Subcutaneous abdominal adipose tissue (tissue), 5 donors: ENCODE results near the gene MSH2.

Source experiments
- H3K27ac ChIP-seq: one replicate; pipeline ENCODE4 v1.7.0; 2013; ENCODE audit warnings: low read depth, mild to moderate bottlenecking, inconsistent platforms, low read length, moderate library complexity
- H3K27me3 ChIP-seq, 5 donors: one replicate each; pipeline ENCODE4 v1.7.0; 2013; ENCODE audit warnings: low read length in 5 of 5, inconsistent platforms in 1 of 5; ENCODE audit not compliant: control insufficient read depth in 5 of 5, insufficient read depth in 4 of 5
- H3K36me3 ChIP-seq, 5 donors: one replicate each; pipeline ENCODE4 v1.7.0; 2013; ENCODE audit warnings: low read length in 5 of 5; ENCODE audit not compliant: control insufficient read depth in 5 of 5, insufficient read depth in 5 of 5
- H3K4me1 ChIP-seq, 5 donors: one replicate each; pipeline ENCODE4 v1.7.0; 2013; ENCODE audit warnings: low read length in 5 of 5, mild to moderate bottlenecking in 3 of 5, moderate library complexity in 1 of 5; ENCODE audit not compliant: control insufficient read depth in 5 of 5, insufficient read depth in 5 of 5
- H3K4me3 ChIP-seq, 5 donors: one replicate each; pipeline ENCODE4 v1.7.0; 2013; ENCODE audit warnings: low read length in 5 of 5, low read depth in 1 of 5
- H3K9ac ChIP-seq, 5 donors: one replicate each; pipeline ENCODE4 v1.7.0; 2013; ENCODE audit warnings: low read length in 5 of 5, mild to moderate bottlenecking in 4 of 5, moderate library complexity in 3 of 5
- H3K9me3 ChIP-seq, 5 donors: one replicate each; pipeline ENCODE4 v1.7.0; 2013; ENCODE audit warnings: low read length in 5 of 5; ENCODE audit not compliant: control insufficient read depth in 5 of 5
- donor health status: healthy.
- donor health status: healthy.
- donor health status: healthy.
- donor health status: healthy.
- donor health status: healthy.

The MSH2 gene

DNA sequence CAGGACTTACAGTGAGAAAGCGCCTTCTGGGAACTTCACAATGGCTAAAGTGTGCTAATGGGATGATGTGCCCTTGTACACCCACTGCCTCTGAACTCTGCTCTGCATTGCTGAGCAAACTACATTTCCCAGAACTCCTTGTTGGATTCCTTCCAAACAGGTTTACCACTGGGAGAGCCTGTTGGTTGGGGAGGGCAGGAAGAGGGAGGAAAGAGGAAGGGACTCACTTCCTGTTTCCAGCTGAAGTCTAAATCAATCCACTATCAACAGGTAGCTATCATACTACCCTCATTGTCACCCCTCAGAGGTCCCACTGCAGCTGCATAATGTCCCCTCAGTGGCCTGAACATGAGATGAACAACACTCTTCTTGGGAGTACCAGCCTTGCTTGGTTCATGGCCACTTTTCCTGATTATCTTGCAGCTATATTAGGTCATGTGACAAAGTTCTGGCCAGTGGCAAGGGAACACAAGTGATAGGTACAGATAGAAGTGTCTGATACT, 109.7 kb downstream of the MSH2 start:
- Histone ChIP-seq H3K27me3 (no peaks in the 10 kb centered on the region), H3K9ac (no peak overlapping the region), H3K4me1 (peaks cover 0 to 2% (median 0%) of the 10 kb centered on the region in 5 donors), H3K36me3 (no peaks in the 10 kb centered on the region), H3K4me3 (no peak overlapping the region), H3K9me3 (peaks cover 0 to 7% (median 2%) of the 10 kb centered on the region in 5 donors), H3K27ac (no peak overlapping the region)

DNA sequence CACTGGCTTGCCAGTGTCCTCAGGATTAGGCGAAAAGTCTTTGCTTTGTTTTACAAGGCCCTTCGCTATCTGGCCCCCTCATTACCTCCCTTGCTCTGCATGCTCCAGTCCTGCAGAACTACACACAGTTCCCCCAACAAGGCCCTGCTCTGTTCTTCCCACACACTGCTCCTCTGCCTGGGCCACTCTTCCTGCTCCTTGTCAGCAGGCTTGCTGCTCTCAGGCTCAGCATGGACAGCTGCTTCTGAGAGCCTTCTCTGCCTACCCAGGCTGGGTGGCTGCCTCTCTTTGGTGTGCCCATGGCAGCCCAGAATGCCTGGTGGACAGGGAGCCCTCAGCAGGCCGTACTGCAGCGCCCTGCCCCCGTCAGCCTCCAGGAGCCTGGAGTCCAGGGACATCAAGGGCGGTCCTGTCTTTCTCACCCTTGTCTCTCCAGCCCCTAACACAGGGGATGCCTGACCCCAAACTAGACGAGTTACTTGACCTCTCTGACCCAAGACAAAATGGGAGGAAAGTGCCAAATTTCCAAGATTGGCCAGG, 111.1 kb downstream of the MSH2 start:
- Histone ChIP-seq H3K4me1 (peaks cover 0 to 2% (median 0%) of the 10 kb centered on the region in 5 donors), H3K27ac (no peak overlapping the region), H3K27me3 (peaks cover 0 to 7% (median 0%) of the 10 kb centered on the region in 5 donors), H3K36me3 (no peaks in the 10 kb centered on the region), H3K9ac (no peak overlapping the region), H3K9me3 (no peaks in the 10 kb centered on the region), H3K4me3 (no peak overlapping the region)

DNA sequence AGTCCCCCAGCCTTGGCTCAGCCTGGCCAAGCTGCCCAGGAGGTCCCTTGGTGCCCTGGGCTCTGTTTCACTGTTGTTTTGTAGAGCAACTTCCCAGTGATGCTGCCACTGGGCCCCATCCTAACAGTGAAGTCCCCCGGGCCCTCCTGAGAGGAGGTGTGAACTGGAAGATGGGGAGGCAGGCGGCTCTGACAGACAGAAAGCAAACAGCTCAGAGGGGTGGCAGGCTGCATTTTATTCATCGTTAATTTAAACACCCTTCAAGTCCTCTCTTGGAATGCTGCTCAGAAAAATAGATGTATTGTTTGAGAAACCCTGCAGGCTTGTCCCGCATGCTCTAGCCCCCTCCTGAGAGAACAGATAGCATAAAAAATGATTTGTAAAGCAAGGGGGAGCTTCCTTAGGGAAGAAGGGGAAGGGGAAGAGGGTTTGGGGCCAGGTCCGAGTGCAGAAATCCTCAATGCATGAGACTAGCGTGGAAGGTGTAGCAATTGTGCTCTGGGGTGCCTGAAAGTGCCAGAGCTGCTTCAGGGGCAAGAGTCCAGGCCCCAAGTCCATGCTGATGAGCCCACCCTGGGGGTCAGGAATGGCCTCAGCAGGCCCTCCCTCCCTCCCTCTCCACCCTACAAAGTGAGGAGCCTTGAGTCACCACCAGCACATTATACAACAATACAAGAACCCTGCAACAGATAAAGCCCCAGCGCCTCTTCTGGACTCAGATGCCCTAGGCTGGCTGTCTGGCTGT, 113.6 kb downstream of the MSH2 start:
- Histone ChIP-seq H3K27me3 (peaks cover 0 to 10% (median 6%) of the 10 kb centered on the region in 5 donors), H3K9ac (no peak overlapping the region), H3K4me1 (peaks cover 0 to 15% (median 12%) of the 10 kb centered on the region in 5 donors), H3K36me3 (no peaks in the 10 kb centered on the region), H3K4me3 (no peak overlapping the region), H3K27ac (no peak overlapping the region), H3K9me3 (no peaks in the 10 kb centered on the region)

DNA sequence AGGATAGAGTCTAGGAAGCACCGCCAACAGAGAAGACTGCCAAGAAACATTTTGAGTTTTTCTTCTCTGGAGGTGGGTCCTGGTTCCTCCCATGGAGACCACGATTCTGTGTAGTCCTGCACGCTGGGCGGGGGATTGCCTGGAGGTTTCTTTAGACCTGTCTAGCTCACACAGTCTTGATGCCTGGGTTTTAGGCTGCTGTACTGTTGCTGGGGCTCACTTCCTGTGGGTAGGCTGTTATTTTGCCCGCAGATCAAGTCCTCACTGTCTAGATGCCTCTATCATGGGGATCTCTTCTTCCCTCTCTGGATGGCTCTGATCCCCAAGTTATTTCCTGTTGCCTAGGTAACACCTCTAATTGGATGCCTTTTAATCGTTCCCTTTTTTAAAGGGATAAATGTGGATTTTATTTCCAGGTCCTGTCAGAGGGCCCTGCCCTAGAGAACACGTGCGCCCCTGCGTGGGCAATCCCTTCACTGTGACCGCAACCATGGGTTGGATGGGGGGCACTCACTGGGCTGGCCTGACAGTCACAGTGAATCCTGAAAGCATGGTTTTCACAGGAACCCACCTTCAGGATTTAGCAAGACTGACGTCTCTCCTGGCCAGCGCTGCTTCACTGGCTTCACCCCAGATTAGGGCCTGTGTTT, 115.7 kb downstream of the MSH2 start:
- H3K4me1 ChIP-seq: peaks cover 0 to 26% (median 21%) of the 10 kb centered on the region in 5 donors
- no peak overlapping the region for H3K27ac ChIP-seq
- no peaks in the 10 kb centered on the region for H3K9me3 ChIP-seq
- no peaks in the 10 kb centered on the region for H3K36me3 ChIP-seq
- peaks cover 0 to 10% (median 8%) of the 10 kb centered on the region in 5 donors for H3K27me3 ChIP-seq
- no peak overlapping the region for H3K4me3 ChIP-seq
- no peak overlapping the region for H3K9ac ChIP-seq

DNA sequence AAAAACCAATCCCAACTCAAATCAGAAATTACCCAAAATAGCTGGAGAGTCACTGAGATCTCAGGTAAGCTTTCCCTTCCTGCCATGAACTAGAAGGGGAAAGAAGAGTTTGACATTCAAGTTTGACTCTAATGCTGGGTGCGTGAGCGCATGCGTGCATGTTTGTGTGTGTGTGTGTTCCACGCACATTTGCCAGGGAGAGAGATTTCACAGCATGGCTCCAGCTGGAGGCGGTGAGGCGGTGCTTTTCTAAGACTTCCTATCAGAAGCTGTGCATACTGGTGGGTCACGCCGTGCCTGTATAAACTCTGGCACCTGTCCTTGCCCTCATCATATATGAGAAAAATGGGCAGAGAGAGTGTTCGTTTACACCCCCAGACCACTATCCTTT, 116.2 kb downstream of the MSH2 start:
- Histone ChIP-seq H3K9ac (no peak overlapping the region), H3K36me3 (no peaks in the 10 kb centered on the region), H3K4me3 (no peak overlapping the region), H3K9me3 (no peaks in the 10 kb centered on the region), H3K27ac (no peak overlapping the region), H3K4me1 (peaks cover 0 to 26% (median 21%) of the 10 kb centered on the region in 5 donors), H3K27me3 (peaks cover 0 to 10% (median 8%) of the 10 kb centered on the region in 5 donors)

DNA sequence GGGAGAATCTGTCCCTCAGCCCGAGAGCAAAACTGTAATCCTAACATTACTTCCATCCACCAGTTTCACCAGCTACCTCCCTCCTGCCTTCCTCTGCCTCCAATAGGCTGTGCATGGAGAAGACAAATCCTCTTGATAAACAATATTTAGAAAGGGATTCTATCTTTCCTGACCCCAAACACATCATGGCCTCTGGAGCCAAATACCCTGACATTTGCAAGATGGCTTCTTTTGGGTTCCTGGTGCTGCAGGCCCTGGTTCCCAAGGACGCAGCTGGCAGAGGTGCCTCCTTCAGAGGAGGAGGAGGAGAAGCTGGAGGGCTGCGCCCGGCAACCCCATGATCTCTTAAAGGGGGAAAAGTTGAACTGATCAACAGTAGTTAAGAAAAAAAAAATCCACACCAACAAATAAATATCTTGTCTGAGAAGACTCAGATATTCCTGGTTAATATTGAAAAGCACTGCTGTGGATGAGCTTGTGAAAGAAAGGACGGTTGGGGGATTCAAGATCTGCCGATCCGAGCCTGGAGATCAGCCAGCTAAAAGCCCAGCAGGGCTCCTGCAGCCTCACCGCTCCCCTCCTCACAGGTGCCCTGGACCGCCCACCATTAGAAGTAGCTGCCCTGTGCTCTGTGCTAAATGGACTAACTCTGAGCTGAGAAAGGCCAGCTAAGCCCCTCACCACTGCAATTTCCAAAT, 116.8 kb downstream of the MSH2 start:
- H3K27ac ChIP-seq: no peak overlapping the region
- H3K9ac ChIP-seq: no peak overlapping the region
- H3K27me3 ChIP-seq: peaks cover 0 to 10% (median 8%) of the 10 kb centered on the region in 5 donors
- no peaks in the 10 kb centered on the region for H3K36me3 ChIP-seq
- no peaks in the 10 kb centered on the region for H3K9me3 ChIP-seq
- no peak overlapping the region for H3K4me3 ChIP-seq
- peaks cover 0 to 26% (median 21%) of the 10 kb centered on the region in 5 donors for H3K4me1 ChIP-seq

DNA sequence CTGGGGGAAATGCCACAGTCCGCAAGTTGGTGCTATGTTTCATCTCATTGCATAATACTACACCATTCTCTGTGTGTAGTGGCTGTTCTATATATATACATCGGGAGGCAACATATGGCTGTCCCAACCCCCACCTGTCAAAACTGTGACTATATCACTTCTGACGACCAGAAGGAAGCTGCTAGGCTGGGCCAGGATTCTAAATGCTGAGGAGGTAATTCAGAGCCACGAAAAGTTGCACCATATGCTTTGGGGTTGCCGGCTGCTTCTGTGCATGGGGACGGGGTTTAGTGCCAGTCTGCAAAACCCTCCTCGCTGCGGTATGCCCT, 117.3 kb downstream of the MSH2 start:
- Histone ChIP-seq H3K36me3 (no peaks in the 10 kb centered on the region), H3K9ac (no peak overlapping the region), H3K27ac (no peak overlapping the region), H3K4me1 (peaks cover 0 to 26% (median 21%) of the 10 kb centered on the region in 5 donors), H3K27me3 (peaks cover 0 to 10% (median 8%) of the 10 kb centered on the region in 5 donors), H3K9me3 (no peaks in the 10 kb centered on the region), H3K4me3 (peak overlapping the region in 1 of 5 donors; percentile 59)

DNA sequence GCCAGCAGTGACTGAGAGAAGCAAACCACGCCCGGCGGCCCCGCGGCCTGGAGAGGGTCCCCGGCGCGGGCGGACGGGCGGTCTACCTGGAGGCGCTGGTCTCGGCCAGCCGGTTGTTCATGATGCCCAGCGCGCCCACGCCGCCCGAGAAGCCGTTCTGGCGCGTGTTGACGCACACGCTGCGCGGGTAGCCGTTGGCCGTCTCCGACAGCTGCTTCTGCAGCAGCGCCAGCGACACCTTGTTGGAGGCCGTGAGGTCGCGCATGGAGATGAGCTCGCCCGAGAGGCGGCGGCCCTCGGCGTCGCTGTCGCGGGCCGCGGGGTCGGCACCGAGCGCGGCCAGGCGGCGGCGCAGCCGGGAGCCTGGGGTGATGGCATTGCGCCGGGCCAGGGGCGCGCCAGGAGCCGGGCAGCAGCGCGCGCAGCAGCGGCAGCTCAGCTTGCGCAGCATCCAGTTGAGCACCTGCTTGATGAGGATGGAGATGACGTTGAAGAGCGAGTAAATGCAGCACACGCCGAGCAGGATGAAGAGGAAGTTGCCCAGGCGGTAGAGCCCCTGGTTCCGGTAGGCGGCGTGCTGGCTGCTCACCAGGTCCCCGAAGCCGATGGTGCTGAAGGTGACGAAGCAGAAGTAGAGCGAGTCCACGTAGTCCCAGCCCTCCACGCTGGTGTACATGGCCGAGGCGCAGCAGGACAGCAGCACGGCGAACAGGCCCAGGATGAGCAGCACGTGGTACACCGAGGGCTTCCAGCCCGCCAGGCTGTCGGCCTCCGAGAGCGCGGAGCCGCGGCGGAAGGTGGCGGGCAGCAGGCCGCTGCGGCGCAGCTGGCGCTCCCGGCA, 118.1 kb downstream of the MSH2 start:
- Histone ChIP-seq H3K4me1 (peaks cover 0 to 26% (median 21%) of the 10 kb centered on the region in 5 donors), H3K27me3 (peaks cover 0 to 10% (median 8%) of the 10 kb centered on the region in 5 donors), H3K36me3 (no peaks in the 10 kb centered on the region), H3K9ac (no peak overlapping the region), H3K4me3 (peak overlapping the region in 4 of 5 donors; percentile 44 to 71 (median 60)), H3K27ac (no peak overlapping the region), H3K9me3 (no peaks in the 10 kb centered on the region)

DNA sequence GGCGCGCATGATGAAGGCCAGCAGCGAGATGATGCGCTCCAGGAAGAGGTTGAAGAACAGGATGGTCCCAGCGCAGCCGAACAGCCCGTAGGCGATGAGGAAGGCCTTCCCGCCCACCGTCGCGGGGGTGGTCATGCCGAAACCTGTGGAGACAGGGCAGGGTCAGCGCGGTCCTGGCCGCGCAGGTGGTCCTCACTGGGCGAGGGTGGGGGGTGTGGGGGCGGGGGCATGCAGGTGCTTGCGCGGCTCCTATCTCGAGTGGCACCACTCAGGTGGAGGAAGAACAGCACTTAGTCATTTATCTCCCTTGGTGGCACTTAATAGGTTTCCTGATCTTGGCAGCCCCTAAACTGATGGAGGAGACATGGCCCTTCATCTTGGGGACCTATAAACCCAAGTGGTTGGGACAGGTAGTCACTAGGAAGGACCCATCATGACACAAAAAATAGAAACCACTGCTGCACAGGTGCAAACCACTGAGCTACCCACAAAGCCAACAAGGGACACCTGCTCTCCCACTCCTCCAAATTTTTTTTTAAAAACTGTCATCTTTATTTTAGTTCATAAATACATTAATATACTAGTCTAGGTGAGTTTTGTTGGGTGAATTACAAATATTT, 118.8 kb downstream of the MSH2 start:
- Histone ChIP-seq H3K4me1 (peaks cover 0 to 26% (median 21%) of the 10 kb centered on the region in 5 donors), H3K36me3 (no peaks in the 10 kb centered on the region), H3K9me3 (no peaks in the 10 kb centered on the region), H3K27me3 (peaks cover 0 to 10% (median 8%) of the 10 kb centered on the region in 5 donors), H3K9ac (no peak overlapping the region), H3K27ac (no peak overlapping the region), H3K4me3 (peak overlapping the region in 4 of 5 donors; percentile 44 to 71 (median 60))
